ENCODE measurements around the gene WDR86.

DNA sequence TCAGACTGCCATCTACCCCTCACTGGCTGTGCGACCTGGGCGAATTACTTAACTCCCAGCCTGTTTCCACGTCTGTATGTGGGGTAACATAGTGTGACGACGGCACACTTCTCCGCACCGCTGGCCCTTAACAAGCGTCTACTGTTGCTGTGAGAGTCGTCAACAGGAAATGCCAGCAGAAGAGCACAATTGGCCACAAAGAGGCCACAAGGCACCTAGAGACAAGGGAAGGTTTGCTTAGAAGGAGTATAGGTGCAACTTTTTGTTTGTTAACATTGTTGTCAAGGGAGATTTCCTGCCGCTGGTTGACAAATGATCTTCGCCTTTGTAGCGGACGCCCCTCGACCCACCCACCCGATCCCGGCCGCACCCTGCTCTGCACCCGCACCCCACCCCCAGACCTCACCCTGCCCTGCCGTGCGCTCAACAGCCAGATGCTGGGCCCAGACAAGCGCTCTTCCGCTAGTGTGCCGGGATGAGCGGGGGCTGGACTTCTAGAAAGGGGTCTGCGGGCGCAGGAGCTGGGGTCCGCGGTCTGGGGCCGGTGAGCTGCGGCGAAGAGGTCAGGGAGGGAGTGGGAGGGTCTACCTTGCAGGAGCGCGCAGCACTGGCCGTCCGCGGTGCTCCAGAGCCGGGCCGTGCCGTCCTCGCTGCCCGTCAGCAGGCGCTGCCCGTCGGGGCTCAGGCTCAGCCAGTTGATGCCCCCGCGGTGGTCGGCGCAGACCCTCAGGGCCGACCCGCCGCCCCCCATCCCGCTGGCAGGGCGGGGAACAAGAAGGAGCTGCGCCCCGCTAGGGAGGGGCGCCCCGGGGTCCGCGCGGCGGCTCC, 785 bp downstream of the WDR86 start:
- no peak for TF ChIP-seq POU2F2 (IDR thresholded peaks at IDR 0.05; ENCODE audit: low read depth, low read length)
- TF ChIP-seq POLR2A (IDR thresholded peaks at IDR 0.05; ENCODE audit: low read depth, low read length), result no peak
